ENCODE measurements around the gene LRRTM1. TPM values are rescaled to one million over a fixed set of nuclear protein-coding genes. Genes with fewer than 3 reads are reported as not detected.

LRRTM1 gene
- total RNA-seq, 4 donors from 2014 or later, result 0.16 to 7.9 (median 0.68) TPM; not detected in 1

GRCh38 chr2:80281049-80281448 lies 23.5 kb downstream of the LRRTM1 start:
- Histone ChIP-seq H3K4me1 (no peaks in the 10 kb centered on the region), H3K36me3 (no peaks in the 10 kb centered on the region), H3K9me3 (no peaks in the 10 kb centered on the region), H3K27ac (no peak overlapping the region), H3K4me3 (no peak overlapping the region), H3K27me3 (no peaks in the 10 kb centered on the region)
- 76% methylated on average over 1 of the region's 1 CpG; no CpG with 5 or more reads in 1 of the 2 donors for WGBS, 2 donors (ENCODE audit: low coverage in 1 of 2)
- TF ChIP-seq, protein P1, sequence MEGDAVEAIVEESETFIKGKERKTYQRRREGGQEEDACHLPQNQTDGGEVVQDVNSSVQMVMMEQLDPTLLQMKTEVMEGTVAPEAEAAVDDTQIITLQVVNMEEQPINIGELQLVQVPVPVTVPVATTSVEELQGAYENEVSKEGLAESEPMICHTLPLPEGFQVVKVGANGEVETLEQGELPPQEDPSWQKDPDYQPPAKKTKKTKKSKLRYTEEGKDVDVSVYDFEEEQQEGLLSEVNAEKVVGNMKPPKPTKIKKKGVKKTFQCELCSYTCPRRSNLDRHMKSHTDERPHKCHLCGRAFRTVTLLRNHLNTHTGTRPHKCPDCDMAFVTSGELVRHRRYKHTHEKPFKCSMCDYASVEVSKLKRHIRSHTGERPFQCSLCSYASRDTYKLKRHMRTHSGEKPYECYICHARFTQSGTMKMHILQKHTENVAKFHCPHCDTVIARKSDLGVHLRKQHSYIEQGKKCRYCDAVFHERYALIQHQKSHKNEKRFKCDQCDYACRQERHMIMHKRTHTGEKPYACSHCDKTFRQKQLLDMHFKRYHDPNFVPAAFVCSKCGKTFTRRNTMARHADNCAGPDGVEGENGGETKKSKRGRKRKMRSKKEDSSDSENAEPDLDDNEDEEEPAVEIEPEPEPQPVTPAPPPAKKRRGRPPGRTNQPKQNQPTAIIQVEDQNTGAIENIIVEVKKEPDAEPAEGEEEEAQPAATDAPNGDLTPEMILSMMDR (IDR thresholded peaks at IDR 0.05), result no peak
- no peak for DNase-seq
- in situ Hi-C loops (cut with MboI; ENCODE audit: low pct_ligation_motif_present in 1 of 4, low pct_unique_long_range_greater_than_20kb in 1 of 4, low sequenced_read_pairs in 3 of 4), result no loop called here
- intact Hi-C loops (cut with DNase I; ENCODE audit: low total_unique reads), result no loop called here

DNA sequence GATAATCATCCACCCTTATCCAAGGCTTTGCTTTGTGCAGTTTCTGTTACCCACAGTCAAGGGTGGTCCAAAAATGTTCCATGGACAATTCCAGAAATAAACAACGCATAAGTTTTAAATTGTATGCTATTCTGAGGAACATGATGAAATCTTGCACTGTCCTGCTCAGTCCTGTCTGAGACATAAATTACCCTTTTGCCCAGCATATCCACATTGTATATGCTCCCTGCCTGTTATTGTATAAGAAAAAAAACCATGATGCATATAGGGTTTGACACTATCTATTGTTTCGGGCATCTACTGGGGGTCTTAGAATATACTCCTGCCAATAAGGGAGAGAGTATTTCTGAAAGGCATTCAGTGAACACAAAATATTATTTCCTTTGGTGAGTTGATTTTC lies 24.0 kb downstream of the LRRTM1 start:
- H3K36me3 ChIP-seq, result no peaks in the 10 kb centered on the region
- DNase-seq, result no peak
- in situ Hi-C loops (cut with MboI; ENCODE audit: low pct_ligation_motif_present in 1 of 4, low pct_unique_long_range_greater_than_20kb in 1 of 4, low sequenced_read_pairs in 3 of 4), result no loop called here
- no peak overlapping the region for H3K4me3 ChIP-seq
- no peak overlapping the region for H3K27ac ChIP-seq
- no peaks in the 10 kb centered on the region for H3K9me3 ChIP-seq
- no peaks in the 10 kb centered on the region for H3K4me1 ChIP-seq
- intact Hi-C loops (cut with DNase I; ENCODE audit: low total_unique reads), result no loop called here
- TF ChIP-seq POLR2AphosphoS5 (IDR thresholded peaks at IDR 0.05) (no peak), EP300 (IDR thresholded peaks at IDR 0.05; ENCODE audit: low read depth) (no peak), POLR2A (IDR thresholded peaks at IDR 0.05) (no peak)
- TF ChIP-seq, protein P1 (IDR thresholded peaks at IDR 0.05), result no peak
- H3K27me3 ChIP-seq, result no peaks in the 10 kb centered on the region
- 92 to 95% methylated on average over 2 of the region's 2 CpGs for WGBS, 2 donors (ENCODE audit: low coverage in 1 of 2)

GRCh38 chr2:80269806-80270205 lies 34.7 kb downstream of the LRRTM1 start:
- in situ Hi-C loops (cut with MboI; ENCODE audit: low pct_ligation_motif_present in 1 of 4, low pct_unique_long_range_greater_than_20kb in 1 of 4, low sequenced_read_pairs in 3 of 4) (no loop called here), intact Hi-C loops (cut with DNase I; ENCODE audit: low total_unique reads) (no loop called here)
- H3K9me3 ChIP-seq, result no peaks in the 10 kb centered on the region
- no peak overlapping the region for H3K4me3 ChIP-seq
- H3K27ac ChIP-seq, result no peak overlapping the region
- WGBS, 2 donors (ENCODE audit: low coverage in 1 of 2), result 35 to 36% methylated on average over 4 to 5 of the region's 5 CpGs
- TF ChIP-seq EP300 (IDR thresholded peaks at IDR 0.05; ENCODE audit: low read depth) (no peak), POLR2A (IDR thresholded peaks at IDR 0.05) (no peak), POLR2AphosphoS5 (IDR thresholded peaks at IDR 0.05) (no peak)
- TF ChIP-seq, protein P1 (IDR thresholded peaks at IDR 0.05), result no peak
- no peaks in the 10 kb centered on the region for H3K36me3 ChIP-seq
- H3K27me3 ChIP-seq, result no peaks in the 10 kb centered on the region
- DNase-seq, result peak; percentile 30
- H3K4me1 ChIP-seq, result peaks cover 0 to 11% (median 2%) of the 10 kb centered on the region in 4 donors

DNA sequence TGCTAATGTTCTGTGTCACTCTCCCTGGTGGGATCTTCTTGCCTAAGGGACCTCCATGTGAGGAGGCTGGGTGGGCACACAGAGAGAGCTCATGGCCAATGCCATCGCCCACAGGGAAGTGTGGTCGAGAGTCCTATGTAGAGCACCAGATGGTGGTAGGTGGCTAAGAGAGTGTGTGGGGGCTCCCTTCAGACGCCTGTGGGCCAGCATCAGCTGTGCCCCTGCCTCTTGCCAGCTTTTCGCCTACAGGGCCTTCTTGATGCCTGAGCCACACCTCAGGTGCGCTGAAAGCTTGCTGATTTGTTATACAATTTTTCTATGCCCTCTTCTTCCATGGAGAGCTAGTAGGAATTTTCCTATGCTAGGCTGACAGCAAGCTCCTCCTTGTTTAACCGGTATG lies 38.3 kb downstream of the LRRTM1 start:
- Histone ChIP-seq H3K4me3 (no peak overlapping the region), H3K9me3 (no peaks in the 10 kb centered on the region), H3K36me3 (no peaks in the 10 kb centered on the region), H3K4me1 (peaks cover 0 to 11% (median 2%) of the 10 kb centered on the region in 4 donors), H3K27ac (no peak overlapping the region), H3K27me3 (no peaks in the 10 kb centered on the region)
- no peak for TF ChIP-seq POLR2AphosphoS5 (IDR thresholded peaks at IDR 0.05)
- TF ChIP-seq POLR2A (IDR thresholded peaks at IDR 0.05), result no peak
- TF ChIP-seq, protein P1 (IDR thresholded peaks at IDR 0.05), result no peak
- no peak for TF ChIP-seq EP300 (IDR thresholded peaks at IDR 0.05; ENCODE audit: low read depth)
- WGBS, 2 donors (ENCODE audit: low coverage in 1 of 2), result 84 to 88% methylated on average over 1 to 6 of the region's 6 CpGs
- in situ Hi-C loops (cut with MboI; ENCODE audit: low pct_ligation_motif_present in 1 of 4, low pct_unique_long_range_greater_than_20kb in 1 of 4, low sequenced_read_pairs in 3 of 4) (no loop called here), intact Hi-C loops (cut with DNase I; ENCODE audit: low total_unique reads) (no loop called here)
- DNase-seq, result no peak

Data from transverse colon (tissue), 4 donors.